GM19239 (cell line): ENCODE data around the gene ARL6IP4.

Experiments
- DNase-seq: peaks from one replicate; pipeline ENCODE4 v3.0.0; 2011; ENCODE audit warnings: low spot score; ENCODE audit not compliant: insufficient read length
- FAIRE-seq: peaks from 2 replicates; lab custom pipeline; 2011; peaks lifted over from hg19 to GRCh38; lab: Jason Lieb, UNC

ARL6IP4 gene

DNA sequence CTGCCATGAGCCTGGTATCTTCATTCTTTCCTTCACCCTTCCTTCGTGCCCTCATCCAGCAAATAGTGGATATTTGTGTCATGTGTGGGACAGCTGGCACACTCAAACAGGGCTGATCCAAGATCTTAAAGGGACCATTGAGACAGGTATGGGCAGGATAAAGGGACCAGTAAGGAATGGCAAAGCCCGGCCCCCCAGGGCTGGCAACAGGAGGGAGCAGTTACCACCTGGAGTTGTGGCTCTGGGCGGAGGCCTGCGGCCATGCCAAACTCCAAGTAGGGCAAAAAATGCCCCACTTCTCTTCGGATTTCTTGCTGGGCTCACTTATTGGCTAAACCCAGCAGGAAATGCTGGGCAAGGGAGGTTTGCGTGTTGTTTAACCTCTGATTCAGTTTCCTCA lies 3.3 kb upstream of the ARL6IP4 start:
- no peak for DNase-seq
- FAIRE-seq: no peak

DNA sequence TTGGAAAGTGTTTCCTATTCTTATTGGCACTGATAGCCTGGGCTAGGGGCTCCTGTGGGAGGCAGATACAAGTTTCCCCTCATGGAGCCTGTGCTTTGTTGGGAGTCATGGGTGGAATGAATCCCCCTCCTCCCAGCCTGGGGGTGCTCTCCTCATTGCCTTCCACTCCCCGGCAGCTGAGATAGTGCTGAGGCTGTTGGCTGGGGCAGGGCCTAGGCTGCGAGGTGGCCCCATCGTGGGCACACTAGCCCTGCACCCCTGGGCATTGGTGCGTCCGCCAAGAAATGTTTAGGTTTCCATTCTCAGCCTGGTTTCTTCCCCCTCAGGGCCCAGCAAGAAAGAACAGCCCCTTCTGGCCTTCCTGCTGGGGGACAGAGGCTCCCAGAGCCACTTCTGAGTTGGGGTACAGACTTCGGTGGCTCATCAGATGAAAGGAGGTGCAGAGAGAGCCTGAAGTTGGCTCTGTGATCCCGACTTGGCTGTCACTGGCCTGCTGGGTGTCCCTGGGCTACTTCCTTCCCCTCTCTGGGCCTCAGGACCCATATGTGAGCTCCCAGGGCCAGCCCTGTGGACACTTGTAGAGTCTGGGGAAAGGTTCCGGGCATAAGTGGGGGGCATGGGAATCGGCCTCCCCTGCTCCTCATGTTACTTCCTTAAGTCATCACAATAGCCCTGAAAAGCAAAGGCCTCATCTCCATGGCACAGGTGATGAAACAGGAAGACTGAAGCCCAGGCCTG lies 2.7 kb upstream of the ARL6IP4 start:
- FAIRE-seq (no peak), DNase-seq (no peak)

DNA sequence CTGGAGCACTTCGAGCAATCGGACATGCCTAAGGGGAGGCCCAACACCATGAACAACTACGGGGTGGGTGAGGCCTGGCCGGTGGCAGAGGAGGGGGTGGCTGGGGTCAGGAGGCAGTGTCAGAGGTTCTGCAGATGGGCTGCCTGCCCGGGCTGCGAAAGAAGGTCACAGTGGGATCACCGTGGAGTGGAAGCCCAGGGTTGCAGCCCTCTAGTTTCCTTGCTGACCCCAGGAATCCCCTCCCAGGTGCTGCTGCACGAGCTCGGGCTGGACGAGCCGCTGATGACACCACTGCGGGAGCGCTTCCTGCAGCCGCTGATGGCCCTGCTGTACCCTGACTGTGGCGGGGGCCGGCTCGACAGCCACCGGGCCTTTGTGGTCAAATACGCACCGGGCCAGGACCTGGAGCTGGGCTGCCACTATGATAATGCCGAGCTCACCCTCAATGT lies 1.9 kb upstream of the ARL6IP4 start:
- DNase-seq (no peak), FAIRE-seq (no peak)

- DNase-seq (no peak), FAIRE-seq (no peak)
Measured at GRCh38 chr12:122979001-122979907, 1.2 kb upstream of the ARL6IP4 start.

DNA sequence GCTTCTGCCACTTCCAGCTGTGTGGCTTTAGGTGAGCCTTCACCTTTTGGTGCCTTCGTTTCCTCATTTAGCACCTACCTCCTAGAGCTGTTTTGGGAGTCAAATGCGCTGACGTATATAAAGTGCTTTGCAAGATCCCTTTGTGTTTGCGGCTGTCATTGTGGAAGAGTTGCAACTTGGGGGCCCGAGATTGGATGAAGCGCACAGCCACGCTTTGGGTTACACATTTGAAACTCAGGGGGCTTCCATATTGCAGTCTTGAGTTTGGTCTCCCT lies 636 bp upstream of the ARL6IP4 start:
- FAIRE-seq (peak; percentile 77), DNase-seq (no peak)

DNA sequence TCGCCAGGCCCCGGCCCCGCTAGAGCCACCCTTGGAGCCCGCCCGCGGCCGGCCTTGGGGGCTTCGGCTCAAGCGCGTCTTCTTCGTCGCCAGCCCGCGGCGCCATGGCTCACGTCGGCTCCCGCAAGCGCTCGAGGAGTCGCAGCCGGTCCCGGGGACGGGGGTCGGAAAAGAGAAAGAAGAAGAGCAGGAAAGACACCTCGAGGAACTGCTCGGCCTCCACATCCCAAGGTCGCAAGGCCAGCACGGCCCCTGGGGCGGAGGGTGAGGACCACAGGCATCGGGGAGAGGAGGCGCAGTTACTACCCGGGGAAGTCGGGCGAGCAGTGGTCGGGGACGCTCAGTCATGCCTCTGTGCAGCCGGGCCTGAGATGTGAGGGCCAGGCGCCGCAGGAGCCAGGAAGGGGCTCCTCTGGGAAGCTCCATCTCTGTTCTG lies 573 bp downstream of the ARL6IP4 start:
- FAIRE-seq (no peak), DNase-seq (no peak)

- no peak for FAIRE-seq
- DNase-seq: no peak
Measured at GRCh38 chr12:122981587-122982476, 1.4 kb downstream of the ARL6IP4 start.

DNA sequence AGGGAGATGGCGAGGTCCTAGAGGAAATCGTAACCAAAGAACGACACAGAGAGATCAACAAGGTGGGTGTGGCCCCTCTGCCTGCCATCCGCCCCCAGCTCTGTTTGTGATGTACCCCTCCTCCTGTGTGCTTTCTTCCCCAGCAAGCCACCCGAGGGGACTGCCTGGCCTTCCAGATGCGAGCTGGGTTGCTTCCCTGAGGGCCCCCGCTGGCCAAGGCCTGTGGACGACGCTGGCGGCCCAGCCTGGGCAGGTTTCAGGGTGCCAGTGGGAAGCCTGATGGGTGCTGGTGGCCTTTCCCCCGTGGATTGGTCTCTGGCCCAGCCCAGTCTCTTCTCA lies 2.0 kb downstream of the ARL6IP4 start:
- DNase-seq: no peak
- no peak for FAIRE-seq

GRCh38 chr12:122982963-122983788 lies 2.7 kb downstream of the ARL6IP4 start:
- DNase-seq (no peak), FAIRE-seq (no peak)

- DNase-seq: no peak
- peak; percentile 11 for FAIRE-seq
Measured at GRCh38 chr12:122983789-122984515, 3.5 kb downstream of the ARL6IP4 start.

DNA sequence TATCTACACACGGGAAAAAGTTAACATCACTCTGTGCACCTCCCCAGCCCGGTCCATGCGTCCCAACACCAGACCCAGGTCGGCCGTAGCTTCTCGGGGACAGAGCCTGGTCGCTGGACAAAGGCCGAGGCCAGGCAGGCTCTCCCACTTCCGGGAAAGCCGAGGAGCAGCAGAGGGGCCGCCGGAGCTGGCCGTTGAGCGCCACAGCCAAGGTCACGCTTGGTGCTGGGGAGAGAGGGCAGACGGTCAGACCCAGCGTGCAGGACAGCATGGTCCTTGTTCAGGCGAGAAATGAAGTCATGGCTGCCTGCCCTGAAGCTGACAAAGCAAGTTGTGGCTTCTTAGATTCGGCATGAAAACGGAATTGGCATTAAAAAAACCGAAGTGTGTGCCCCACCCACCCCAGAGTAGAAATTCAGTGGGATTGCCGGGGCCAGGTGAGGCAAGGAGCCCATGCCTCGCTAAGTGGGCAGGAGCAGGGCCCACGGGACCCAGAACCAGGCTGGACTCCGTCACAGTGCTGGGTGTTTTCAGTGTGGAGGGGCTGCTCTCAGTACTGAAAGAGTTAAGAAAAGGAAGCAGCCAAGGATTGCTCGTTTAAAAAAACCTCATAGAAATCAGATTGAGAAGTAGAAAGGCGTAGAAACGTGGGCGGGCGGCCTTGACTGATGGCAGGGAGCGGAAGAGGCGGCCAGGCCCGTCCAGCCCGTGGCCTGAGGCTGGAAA lies 4.3 kb downstream of the ARL6IP4 start:
- no peak for DNase-seq
- no peak for FAIRE-seq

DNA sequence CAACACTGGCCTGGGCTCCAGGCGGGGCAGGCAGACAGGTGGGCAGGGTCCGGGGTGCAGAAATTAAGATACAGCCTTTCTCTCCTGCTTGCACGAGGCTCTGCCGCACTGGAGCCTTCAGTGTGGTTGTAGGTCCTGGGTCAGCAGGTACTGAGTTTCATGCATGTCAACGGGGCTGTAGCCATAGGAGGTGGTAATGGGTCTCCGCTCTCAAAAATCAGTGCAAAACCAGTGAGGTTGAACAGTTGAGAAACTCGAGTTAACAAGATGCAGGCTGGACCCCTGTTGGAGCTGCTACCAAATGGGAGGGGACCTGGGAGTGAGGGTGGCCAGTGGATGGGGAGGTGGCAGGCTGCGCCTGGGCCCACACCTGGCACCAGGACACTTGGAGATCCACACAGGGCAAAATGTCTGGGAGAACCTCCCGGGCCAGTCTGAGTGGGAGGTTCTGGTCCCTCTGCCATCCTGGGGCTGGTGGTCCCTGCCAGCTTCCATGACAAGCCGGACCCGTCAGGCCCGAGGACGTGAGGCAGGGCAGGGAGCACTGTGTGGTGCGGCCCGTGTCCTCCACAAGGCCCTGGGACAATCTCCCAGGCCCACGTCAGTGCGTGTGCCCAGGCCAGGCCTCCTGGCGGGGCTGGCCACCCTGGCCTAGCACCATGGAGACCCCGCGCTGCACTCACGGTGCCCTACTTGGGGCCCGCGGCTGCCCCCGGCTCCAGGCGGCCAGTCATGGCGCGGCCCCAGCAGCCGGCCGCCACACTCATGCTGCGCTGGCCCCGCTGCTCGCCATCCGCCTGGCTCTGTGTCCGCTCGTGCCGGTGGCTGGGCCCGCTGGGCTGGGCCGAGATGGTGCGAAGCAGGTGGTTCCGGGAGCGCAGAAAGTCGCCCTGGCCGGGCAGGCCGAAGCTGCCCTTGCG lies 5.1 kb downstream of the ARL6IP4 start:
- DNase-seq (no peak), FAIRE-seq (no peak)

DNA sequence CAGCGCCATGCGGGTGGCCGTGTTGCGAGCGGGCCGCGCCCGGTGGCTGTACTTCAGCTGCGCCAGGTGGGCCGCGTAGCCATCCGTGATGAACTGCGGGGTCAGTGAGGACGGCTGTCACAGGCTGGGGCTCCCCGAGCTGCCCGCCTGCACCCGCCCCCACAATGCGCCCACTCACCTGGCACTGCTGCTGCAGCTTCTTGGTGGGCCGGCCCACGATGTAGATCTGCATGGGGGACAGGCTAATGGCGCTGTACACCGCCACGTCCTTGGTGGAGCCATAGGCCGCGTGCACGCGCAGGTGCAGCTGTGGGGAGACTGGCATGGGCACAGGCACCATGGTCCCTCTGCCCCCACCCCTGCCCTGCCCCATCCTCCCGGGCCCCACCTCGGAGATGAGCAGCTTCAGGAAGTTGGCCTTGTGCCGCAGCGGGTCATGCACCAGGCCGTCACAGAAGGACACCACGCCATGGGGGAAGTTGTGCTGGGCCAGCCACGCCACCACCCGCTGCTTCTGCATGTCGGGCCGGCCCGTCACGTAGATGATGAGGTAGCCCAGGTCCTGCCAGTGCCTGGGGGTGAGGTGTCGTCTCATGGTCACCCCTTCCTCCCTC lies 5.9 kb downstream of the ARL6IP4 start:
- FAIRE-seq: no peak
- no peak for DNase-seq

- no peak for DNase-seq
- no peak for FAIRE-seq
Measured at GRCh38 chr12:122987086-122987951, 6.8 kb downstream of the ARL6IP4 start.

DNA sequence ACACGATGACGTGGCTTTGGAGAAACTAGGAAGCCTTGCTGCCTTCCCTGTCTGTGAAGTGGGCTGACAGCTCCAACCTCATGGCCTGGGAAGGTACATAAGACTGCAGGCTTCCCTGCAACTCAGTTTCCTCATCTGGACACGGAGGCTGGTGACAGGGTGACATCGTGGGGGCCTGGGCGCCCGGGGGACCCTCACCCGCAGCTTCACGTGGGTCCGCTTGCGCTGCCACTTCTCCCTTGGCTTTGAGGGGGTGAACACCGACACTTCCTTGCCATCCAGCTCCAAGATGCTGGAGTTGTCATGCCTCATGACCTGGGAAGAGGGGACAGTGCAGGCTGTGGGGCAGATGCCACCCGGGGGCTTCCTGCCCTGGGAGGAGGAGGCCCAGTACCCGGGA lies 7.6 kb downstream of the ARL6IP4 start:
- FAIRE-seq (no peak), DNase-seq (no peak)

DNA sequence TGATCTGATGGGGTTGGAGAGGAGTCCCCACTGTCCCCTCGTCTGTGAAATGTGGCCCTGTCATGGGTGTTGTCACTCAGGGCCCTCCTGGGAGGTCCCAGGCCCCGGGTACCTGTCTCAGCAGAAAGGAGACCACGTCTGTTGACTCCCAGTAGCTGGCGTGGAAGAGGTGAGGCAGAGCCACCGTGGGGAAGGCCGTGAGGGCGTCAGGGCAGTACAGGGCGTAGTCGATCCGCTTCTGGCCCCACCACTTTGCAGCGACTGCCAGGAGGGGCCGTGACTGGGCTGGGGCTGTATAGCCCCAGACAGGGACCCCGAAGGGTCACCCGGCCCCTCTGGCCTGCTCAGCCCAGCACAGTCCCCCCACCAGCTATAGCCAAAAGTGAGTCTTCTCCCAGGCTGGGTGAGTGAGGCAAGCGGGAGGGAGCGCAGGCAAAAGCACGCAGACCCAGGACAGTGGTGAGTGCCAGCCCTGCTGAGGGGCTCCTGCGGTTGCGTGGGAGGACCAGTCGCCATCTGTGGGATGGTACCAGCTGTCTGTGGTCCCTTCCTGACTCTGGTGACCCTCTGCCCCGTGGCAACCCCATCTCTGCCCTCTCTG lies 8.2 kb downstream of the ARL6IP4 start:
- FAIRE-seq (no peak), DNase-seq (no peak)
